HG02981 (cell line): Measurements from ENCODE around the gene MAP3K21.

Experiments
- ATAC-seq: cut with Tn5 transposase; IDR thresholded peaks from one replicate; pipeline ENCODE4 v1.9.1; 2021; ENCODE audit warnings: mild to moderate bottlenecking, moderate library complexity; ENCODE audit not compliant: unreplicated experiment

The MAP3K21 gene

GRCh38 chr1:233386336-233386735 is 58.8 kb downstream of the MAP3K21 start:
- no peak for ATAC-seq

DNA sequence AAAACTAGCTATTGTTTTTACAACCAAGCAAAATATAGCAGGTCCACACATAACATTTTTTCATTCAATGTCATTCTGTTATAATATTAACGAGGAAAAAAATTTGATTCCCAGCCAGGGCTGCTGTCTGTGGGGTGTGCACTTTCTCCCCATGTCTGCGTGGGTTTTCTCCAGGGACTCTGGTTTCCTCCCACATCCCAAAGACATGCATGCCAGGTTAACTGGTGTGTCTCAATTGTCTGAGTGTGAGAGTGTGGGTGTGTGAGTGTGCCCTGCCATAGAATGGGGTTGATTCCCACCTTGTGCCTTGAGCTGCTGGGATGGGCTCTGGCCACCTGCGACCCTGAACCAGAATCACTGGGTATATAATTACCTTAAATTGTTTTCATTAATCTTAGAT is 60.1 kb downstream of the MAP3K21 start:
- ATAC-seq: no peak

- no peak for ATAC-seq
Observed at GRCh38 chr1:233389169-233389568, 61.6 kb downstream of the MAP3K21 start.

DNA sequence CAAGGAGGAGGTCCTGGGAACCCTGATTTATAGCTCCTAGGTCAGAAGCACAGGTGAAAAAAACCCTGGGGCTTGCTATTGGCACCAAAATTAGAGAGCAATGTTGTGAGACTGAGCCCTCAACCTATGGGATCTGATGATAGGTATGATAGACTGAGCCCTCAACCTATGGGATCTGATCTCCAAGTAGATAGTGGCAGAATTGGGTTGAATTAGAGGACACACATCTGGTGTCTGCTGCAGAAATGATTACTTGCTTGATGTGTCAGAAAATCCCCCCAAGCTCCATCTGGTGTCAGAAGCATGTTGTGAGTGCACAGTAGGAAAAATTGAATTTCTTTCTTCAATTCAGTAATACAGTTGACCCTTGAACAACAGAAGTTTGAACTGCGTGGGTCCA is 62.4 kb downstream of the MAP3K21 start:
- no peak for ATAC-seq

GRCh38 chr1:233390842-233391737 is 63.6 kb downstream of the MAP3K21 start:
- no peak for ATAC-seq

GRCh38 chr1:233393084-233393840 is 65.7 kb downstream of the MAP3K21 start:
- no peak for ATAC-seq

- no peak for ATAC-seq
Observed at GRCh38 chr1:233393926-233394680, 66.6 kb downstream of the MAP3K21 start.

DNA sequence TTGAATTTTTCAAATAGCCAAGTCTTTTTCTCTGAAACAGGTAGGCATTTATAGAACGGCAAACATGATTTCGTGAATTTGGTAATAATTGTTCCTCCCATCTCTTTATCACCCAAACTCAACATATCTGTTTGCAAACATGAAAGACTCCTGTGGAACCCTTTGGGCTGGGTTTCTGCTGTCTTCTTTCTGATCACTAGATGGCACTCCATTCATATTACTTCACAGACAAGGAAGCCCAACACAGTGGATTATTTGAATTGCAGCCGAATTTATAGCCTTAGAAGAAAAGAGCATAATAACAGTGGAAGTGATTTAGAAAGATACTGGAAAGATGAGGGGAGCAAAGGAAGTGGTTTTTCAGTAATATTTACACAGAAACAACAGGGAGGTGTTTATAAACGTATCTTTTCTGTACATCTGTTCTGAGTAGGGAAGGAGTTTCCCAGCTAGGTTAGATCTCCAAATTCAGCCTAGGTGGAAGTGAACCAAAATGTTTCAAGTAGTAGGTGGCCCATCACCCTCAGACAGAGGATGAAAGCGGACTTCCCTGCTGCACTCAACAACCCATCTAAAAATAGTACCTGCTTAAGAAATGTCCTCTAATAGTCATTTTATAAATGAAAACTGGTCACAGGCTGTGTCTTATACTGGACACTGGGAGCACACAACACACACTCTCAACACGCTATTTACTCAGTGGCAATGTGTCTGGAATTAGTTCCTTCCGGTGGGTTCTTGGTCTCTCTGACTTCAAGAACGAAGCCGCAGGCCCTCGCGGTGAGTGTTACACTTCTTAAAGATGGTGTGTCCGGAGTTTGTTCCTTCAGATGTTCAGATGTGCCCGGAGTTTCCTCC is 67.6 kb downstream of the MAP3K21 start:
- peak; percentile 83 for ATAC-seq

DNA sequence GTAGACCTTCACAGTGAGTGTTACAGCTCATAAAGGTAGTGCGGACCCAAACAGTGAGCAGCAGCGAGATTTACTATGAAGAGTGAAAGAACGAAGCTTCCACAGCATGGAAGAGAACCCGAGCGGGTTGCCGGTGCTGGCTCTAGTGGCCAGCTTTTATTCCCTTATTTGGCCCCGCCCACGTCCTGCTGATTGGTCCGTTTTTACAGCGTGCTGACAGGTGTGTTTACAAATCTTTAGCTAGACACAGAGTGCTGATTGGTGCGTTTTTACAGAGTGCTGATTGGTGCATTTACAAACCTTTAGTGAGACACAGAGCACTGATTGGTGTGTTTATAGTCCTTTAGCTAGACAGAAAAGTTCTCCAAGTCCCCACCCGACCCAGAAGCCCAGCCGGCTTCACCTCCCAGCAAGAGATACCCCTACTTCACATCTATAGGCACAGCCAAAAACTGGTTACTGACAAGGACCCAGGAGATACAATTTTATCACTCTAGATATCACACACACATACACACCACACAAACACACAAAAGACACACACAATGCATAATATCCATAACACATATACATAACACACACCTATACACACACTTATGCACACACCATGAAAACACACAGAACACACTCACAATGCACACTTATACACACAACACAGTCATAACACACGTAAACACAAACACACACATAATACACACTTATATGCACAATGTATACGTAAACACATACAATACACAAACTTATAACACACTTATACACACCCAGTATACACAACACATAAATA is 68.5 kb downstream of the MAP3K21 start:
- no peak for ATAC-seq

GRCh38 chr1:233406339-233406960 is 78.9 kb downstream of the MAP3K21 start:
- ATAC-seq: no peak

DNA sequence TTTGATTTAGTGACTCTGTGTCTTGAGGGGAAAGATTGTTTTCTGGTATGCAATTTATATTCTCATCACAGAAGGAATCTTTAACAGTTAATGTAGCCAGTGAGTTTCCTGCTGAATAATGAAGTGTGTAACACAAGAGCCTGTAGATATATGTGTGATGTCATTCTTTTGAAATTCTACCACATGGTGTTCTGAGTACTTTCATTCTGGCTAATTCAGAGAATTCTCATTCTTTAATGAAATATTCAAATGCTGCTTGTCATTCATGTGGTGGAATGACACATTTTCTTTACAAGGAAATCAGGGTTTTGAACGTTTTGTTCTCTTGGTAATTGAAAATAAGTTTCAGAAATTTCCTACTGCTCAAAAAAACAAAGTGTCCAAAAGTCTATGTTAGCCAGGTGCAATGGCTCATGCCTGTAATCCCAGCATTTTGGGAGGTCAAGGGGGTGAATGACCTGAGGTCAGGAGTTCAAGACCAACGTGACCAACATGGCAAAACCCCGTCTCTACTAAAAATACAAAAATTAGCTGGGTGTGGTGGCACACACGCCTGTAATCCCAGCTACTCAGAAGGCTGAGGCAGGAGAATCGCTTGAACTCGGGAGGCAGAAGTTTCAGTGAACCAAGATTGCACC is 79.6 kb downstream of the MAP3K21 start:
- no peak for ATAC-seq

DNA sequence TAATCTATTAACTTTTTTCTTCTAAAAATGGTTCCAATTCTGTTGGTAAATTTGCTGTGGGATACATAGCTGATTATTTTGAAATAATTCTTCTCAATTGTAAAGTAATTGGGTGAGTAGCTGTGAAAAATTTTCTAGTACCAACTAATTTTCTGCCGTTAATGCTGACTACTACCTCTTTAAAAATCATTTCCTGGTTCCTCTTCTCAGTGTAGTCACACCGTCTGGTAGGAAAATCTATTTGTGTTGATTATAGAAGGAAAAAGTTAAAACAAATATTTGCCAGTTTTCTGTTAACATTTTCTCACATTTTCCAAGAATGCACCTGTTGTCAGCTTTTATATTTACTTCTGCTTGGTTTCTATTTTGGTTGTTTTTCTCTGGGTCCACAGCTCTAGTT is 82.0 kb downstream of the MAP3K21 start:
- ATAC-seq: no peak

DNA sequence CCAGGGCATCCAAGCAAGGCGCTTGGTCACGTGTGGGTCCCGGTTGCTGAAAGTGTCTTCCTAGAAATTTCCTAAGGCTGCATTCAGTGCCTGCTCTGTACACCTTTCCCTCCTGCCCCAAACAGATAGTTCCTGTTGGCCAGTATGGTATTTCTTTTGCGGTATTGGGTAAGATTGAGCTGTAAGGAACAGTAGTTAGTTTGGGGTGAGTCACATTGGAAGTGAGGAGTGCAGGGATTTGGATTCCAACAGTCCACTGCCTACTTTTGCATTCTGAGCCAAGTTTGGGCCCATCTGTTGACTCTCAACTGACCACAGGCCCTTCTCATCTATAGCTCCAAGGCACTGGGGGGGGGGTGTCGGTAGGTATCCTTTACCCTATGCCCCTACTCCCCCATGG is 83.4 kb downstream of the MAP3K21 start:
- no peak for ATAC-seq

- no peak for ATAC-seq
Observed at GRCh38 chr1:233412812-233413211, 85.3 kb downstream of the MAP3K21 start.

DNA sequence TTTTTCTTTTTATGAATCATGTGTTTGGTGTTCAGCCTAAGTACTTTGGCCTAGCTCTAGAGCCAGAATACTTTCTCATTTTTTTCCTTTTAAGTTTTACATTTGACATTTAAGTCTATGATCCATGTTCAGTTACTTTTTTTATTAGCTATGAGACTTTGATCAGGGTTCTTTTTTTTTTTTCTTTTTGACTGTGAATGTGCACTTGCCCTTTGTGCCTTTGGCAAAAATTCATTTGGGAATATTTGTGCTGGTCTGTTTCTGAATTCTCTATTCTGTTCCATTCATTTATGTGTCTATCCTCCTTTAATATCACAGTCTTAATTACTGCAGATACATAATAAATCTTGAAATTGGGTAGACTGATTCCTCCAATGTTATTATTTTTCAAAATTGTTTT is 93.8 kb downstream of the MAP3K21 start:
- ATAC-seq: no peak

DNA sequence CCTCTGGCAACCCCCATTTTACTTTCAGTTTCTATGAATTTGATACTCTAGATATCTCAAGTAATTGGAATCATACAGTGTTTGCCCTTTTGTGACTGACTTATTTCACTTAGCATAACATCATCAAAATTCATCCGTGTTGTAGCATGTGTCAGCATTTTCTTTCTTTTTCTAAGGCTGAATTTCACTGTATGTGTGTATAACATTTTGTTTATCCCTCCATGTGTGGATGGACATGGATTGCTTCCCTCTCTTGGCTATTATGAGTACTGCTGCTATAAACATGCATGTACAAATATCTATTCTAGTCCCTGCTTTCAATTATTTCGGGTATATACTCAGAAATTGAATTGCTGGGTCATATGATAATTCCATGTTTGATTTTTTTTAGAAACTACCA is 97.3 kb downstream of the MAP3K21 start:
- ATAC-seq: no peak

DNA sequence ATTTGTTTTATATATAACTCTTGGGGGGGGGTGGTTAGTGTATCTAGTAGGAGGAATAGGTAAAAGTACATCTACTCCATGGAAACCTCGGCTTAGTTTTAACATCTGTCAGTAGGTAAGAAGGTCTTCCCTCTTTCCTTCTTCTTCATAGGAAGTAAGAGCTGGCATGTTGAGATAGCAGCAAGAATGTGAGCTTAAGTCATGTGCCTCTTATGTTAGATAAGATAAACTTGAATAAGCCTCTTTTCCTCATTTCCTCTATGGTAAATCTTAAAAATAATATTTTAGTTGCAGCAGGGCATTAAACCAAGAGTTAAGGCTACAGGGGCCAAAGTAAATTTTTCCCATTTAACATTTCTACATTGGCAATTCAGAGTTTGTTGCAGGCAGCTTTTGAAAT is 100.4 kb downstream of the MAP3K21 start:
- ATAC-seq: no peak

- no peak for ATAC-seq
Observed at GRCh38 chr1:233431753-233432403, 104.4 kb downstream of the MAP3K21 start.
